GM19324 (cell line): ENCODE results near the gene RTN4RL1.
"Not testable (repeated sequence)": the region's sequence is repeated elsewhere in the genome, so short reads cannot be mapped to it uniquely, and the experiment has no call there.

Experiments
- ATAC-seq: cut with Tn5 transposase; IDR thresholded peaks from one replicate; pipeline ENCODE4 v1.9.1; 2021; ENCODE audit warnings: mild to moderate bottlenecking, moderate library complexity; ENCODE audit not compliant: unreplicated experiment, low FRiP score

RTN4RL1 gene

DNA sequence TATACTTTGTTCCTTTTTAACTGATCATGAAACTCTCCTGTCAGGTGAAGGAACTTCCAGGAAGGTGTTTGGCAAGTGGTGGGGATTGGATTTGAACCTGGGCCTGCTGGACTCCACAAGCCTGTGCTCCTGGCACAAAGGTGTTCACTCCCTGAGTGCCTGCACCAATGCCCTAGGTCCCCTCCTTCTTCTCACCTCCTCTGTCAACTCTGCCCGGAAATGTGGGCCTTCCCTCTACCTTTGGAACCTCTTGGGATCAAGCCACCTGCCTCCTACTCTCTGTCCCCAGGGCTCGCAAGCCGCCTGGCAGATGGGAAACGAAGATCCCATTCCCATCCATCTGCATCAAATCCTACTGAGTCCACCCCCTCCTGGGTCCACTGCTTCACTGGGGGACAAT lies 40.0 kb downstream of the RTN4RL1 start:
- ATAC-seq = no peak

DNA sequence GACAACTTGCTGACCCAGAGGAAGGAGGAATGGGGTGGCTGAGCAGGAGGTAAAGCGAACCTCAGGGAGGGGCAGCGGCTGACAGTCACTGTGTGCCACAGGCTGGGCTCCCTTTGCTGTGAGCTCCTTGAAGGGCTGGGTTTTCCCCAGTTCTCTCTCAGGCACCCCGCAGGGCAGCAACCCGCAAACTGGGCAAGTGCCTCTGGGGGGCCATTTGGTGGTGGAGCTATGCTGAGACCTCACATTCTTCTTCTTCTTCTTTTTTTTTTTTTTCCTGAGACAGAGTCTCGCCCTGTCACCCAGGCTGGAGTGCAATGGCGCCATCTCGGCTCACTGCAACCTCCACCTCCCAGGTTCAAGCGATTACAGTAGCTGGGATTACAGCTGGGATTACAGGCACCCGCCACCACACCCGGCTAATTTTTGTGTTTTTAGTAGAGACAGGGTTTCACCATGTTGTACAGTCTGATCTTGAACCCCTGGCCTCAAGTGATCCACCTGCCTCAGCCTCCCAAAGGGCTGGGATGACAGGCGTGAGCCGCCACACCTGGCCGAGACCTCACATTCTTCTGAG lies 42.3 kb downstream of the RTN4RL1 start:
- ATAC-seq = not testable (repeated sequence)

DNA sequence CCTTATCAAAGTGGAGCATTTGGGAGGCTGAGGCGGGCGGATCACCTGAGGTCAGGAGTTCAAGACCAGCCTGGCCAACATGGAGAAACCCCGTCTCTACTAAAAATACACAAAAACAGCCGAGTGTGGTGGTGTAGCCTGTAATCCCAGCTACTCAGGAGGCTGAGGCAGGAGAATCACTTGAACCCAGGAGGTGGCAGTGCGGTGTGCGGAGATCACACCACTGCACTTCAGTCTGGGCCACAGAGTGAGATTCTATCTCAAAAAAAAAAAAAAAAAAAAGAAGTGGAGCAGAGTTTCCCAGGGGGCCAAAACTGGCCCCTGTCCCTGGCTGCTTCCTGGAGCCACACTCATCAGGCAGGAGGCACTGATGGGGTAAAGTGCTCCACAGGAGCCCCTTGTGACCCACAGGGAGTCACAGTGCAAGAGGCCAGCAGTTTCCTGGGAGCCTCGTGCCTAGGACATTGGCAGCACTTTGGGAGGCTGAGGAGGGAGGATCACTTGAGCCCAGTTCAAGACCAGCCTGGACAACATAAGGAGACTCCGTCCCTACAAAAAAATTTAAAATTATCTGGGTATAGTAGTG lies 44.4 kb downstream of the RTN4RL1 start:
- ATAC-seq = no peak

DNA sequence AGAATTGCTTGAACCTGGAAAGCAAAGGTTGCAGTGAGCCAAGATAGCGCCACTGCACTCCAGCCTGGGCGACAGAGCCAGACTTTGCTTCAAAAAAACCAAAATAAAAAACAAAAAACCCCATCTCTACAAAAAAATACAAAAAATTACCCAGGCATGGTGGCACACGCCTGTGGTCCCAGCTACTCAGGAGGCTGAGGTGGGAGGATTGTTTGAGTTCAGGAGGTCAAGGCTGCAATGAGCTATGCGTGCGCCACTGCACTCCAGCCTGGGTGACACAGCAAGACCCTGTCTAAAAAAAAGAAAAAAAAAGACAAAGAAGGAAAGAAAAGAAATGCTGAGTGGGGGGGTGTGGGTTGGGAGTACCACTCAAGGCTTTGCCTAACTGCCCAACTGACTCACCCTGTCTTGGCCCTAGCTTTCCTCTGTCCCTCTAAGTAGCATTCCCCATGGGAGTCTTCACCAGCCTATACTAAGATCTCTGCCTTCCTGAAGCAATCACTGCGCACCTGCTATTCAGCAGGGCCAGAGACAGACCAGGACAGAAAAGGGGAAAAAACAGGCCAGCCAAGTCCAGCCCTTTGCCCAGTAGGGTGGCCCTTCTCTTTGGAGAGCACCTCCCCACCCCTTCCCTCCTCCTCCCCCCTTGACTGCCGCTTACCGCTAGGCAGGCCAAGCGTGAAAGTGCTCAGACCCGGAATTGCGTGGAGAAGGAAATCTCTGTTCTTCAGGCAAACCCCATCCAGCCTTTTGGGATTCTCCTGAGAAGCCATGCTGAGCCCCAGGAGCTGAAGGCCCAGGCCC lies 45.8 kb downstream of the RTN4RL1 start:
- no peak for ATAC-seq

DNA sequence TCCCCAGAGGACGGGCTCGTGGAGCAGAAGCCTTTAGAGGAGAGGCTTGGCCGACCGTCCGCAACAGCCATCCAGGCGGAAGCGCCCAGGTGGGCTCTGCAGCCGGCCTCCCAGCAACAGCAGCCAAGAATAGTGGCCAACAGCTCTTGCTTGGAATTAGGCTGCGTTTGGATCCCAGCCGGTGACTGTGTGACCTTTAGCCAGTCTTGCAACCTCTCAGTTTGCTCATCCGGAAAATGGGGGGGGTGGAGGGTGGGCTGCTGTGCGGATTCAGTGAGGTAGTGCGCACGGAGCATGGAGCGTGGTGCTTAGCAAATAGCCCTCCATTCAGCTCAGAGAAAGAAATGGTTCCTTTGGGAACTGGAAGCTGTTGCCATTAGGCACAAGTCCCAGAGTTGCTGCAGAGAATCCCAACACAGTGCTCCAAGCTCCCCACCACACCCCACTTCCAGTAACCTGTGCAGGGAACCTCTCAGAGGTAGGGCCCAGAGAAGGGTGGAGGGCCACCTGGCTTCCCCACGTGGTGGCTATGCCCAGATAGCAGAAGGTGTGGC lies 46.7 kb downstream of the RTN4RL1 start:
- ATAC-seq = no peak

DNA sequence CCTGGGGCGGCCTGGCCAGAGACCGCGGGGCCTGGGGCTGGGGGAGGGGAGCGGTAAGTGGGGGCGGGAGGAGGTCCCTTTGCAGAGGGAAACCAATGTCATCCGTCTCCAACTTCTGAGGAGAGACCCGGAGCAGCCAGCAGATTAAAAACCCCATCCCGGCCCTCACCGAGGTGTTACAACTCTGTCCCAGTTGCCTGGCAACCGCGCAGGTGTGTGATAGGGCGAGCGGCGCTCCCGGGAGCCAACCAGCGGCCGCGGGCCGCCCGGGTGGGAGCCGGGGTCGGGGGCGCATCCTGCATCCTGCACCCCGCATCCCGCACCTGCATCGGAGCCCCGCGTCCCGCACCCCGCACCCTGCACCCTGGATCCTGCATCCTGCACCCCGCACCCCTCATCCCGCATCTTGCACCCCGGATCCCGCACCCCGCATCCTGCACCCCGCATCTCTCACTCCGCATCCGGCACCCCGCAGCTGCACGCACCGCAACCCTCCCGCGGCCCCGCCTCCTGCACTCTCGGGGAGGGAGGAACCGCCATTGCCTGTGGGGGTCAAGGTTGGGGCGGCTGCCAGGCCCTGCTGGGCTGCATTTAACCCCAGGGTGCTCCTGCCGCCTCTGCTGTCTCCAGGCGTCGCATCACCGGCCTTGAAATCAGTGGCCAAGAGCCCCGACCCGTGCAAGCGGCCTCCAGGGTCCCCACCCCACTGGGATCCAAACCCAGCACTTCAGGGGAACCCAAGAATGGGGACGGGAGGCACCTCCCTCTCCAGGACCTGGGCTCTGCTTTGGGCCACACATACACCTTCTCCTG lies 47.3 kb downstream of the RTN4RL1 start:
- no peak for ATAC-seq

DNA sequence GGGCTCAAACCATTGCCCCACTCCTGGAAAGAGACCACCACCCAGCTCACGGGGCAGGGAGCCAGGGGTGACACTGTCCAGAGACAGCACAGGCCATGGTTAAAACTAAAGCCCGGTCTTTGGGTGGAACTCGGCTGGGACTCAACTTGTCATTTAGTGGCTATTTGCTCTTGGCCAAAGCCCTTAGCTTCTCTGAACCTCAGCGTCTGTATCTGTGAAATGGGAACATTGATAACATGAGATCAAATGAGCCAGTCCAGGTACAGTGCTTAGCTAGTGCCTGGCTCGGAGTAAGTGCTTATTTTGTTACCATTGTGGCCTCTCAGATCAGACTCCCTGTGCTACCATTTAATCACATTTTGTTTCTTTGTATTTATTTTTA lies 48.5 kb downstream of the RTN4RL1 start:
- ATAC-seq = no peak

DNA sequence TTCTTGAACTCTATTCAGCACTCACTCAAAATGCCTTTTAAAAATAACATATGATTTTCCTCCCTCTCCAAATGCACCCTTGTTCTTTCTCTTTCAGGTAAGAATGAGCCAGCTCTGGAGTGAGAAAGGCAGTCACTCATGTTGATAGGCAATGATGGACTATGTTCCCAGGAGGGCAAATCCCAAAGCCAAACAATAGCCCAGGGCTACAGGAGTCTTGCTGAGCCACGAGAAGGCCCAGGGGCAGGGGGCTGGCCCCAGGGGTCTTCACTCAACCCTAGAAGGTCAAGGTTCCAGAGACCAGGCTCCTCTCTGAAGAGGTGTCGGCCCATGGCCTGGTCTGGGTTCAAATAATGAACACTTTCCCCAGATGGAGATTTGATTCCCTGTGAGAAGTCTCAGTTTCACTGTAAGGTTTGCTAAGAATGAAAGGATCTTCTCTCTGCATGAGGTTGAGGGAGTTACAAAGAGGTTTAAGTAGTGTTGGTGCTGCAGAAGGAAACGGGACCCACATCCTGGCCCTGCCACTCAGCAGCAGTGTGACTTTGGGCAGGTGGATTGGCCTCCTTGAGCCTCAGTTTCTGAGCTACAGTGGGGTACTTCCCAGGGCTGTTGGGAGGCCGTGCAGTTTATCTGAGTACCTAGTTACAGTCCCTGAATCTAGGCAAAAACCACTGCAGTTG lies 49.0 kb downstream of the RTN4RL1 start:
- ATAC-seq = no peak

DNA sequence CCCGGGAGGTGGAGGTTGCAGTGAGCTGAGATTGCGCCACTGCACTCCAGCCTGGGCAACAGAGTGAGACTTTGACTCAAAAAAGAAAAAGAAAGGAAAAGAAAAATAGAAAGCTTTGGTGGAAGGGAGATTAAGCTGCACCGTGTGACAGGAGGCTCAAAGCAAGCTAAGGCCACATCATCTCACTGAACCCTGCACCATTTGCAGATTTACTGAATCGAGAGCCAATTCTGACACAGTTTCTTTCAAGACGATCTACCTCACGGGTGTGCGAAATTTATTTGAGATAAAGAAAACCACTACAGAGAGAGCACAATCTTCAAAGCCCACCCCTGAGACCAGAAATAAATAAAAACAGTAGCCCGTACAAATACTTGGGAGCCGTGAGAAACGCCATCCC lies 49.6 kb downstream of the RTN4RL1 start:
- ATAC-seq = no peak

DNA sequence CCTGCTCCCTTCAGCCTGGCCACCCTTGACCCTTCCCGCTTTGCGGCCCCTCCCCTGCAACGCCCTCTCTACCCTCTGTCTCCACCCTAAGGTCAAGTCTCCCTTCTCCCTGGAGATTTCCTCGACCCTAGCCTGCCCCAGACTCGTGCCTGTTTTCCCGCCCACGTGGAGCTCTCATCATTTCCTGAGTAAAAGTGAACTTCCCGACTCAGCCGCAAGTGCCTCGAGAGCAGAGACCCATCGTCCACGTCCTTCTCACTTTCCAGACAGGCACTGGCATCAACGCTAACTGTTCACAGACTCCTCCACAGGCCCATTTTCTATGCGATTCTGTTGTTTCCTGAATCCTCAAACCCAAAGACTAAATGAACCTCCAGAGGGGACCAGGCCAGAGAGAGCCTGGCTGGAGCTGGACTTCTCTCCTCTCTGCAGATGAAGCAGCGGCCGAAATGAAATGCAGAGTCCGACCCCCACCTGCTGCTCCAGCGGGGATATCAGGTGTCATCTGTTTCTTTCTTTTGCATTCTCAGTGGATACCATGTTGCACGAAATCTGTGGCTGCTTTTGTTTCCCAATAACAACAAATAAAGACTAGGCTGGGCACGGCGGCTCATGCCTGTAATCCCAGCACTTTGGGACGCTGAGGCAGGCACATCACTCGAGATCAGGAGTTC lies 52.5 kb downstream of the RTN4RL1 start:
- ATAC-seq = no peak

DNA sequence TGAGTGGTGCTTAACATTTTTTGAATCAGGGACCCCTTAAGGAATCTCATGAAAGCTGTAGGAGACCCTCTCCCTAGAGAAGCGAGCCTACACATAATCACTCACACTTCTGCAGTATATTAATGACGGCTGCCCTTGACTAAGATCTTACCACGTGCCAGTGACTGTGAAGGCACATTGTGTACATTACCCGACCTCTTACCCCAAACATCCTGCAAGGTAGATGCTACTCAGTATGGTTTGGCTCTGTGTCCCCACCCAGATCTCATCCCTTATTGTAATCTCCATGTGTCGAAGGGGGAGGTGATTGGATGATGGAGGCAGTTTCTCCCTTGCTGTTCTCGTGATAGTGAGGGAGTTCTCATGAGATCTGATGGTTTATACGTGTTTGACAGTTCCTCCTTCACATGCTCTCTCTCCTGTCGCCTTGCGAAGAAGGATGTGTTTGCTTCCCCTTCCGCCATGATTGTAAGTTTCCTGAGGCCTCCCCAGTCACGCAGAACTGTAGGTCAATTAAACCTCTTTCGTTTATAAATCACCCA lies 54.2 kb downstream of the RTN4RL1 start:
- ATAC-seq = no peak

DNA sequence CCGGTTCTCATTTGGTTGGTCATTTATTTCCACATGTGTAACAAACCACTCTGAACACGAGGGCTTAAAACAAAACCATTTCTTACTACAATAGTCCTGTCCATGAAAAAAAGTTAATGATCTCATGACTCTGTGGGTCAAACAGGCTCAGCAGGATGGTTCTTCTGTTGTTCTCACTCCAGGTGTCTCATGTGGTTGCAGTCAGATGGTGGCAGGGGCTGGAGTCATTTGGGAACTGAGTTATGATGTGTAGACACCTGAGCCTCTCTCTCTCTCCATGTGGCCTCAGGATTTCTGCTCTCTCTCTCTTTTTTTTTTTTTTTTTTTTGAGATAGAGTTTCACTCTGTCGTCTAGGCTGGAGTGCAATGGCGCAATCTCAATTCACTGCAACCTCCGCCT lies 55.4 kb downstream of the RTN4RL1 start:
- no peak for ATAC-seq

DNA sequence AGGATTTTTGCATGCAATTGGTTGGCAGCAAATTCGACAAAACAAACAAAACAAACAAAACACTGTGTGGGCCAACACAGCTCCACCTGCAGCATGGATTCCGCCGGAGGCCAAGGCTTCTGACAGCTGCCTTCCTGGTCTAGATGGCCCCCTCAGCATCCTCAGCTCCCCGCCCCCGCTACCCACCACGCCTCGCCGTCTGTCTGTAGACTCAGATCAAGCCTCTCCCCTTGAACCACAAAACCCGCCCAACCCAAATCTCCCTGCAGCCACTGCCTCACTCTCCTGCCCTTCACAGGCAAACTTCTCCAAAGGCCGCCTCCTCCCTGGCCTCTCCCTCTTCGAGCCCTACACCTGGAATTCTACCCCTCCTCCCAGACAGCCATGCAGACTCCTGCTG lies 57.9 kb downstream of the RTN4RL1 start:
- ATAC-seq = no peak

DNA sequence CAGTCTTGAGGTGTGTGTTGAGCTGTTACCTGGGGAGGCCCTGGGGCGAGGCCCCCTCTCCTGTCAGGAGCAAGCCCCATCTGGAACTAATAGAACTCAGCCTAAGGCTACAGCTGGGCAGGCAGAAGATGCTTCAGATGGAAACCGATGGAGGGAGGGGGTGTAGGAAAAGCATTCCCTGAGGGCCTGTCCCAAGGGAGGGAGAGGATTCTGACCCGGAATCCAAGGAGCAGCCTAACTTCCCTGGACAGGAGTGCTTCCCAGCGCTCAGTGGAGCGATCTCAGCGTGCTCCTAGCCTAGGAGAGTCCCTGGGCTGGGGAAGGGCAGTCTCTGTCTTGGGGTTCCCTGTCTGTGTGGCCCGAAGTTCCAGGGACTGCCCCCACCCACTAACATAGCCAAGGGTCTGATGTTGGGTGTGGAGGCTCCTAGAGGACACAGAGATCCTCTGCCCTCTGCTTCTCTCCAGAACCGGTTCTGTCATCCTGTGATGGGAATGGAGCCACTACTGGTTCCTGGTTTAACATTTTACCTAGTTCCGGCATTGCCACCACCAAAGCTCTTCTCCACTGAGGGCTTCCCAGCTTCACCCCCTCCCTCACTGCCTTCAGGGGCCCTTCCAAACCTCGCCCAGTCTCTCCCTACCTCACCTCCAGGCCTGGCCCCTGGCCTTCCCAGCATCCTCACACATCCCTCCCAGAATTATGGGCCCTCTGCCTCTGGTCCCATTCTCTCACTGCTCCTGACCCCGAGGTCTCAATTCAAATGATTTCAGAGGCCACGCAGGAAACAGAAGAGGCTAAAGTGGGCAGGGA lies 58.7 kb downstream of the RTN4RL1 start:
- ATAC-seq = no peak

DNA sequence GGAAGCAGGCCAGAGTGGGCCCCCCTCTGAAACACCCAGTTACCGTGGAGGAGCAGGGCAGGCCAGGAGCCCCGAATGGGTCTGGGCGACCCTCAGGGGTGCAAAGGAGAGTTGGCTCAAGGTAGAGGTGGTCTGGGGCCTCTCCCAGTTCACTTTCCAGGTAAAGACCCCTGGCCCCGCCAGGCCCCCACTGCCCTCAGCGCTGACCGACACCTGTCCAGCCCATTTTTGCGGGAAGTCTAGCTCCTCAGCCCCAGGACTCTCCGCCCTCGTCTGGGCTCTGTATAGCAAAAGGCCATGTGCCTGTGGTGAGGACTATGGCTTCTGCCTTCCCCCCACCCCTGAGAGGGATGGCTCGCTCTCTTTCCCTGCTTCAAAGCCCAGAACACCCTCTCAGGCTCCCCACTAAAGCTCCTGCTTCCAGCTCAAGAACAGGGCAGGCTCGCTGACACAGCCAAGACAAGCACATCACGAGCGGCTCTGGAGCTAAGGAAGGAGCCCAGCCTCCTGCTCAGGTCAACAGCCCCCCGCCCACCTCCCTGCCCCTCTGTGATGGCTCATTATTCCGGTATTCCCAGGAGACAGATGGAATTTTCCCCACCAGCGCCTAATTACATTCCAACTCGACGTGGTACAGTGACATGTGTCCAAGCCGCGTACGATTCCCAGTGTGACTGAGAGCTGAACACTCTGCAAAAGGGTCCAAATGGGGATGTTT lies 59.4 kb downstream of the RTN4RL1 start:
- no peak for ATAC-seq

DNA sequence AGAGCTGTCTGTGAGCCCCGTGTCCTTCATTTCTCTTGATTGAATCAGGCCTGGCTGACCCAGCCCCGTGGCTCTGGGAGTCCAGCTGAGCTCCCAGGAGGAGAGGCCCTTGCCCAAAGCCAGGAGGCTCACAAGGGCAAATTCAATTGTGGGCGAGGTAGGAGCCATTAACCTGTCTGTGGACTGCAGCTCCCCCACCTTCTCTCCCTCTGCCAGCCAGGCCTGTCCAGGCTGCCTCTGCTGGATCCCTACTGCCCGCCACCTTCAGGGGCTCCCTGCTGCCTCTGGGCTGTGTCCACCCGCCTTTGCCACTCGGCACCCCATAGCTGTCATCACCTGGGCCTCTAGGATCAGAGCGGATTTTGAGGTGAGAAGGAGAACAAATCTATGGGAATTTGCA lies 61.9 kb downstream of the RTN4RL1 start:
- no peak for ATAC-seq

DNA sequence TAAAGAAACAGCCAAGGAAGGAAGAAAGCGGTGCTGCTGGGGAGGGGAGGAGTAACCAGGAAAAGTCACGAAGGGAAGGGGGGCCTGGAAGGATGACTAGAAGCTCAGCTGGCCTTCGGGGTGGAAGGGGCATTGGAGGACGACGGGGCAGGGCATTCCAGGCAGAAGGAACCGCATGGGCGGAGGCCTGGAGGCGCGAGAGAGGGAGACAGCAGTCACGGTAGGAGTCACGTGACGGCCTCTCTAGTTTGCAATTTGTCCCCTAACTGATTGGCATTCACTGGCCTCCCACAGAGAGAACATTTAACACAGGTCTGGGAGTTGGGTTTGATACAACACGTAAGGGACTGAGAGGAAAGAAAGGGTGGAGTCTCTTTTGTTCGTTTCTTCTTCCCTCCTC lies 63.9 kb downstream of the RTN4RL1 start:
- no peak for ATAC-seq

DNA sequence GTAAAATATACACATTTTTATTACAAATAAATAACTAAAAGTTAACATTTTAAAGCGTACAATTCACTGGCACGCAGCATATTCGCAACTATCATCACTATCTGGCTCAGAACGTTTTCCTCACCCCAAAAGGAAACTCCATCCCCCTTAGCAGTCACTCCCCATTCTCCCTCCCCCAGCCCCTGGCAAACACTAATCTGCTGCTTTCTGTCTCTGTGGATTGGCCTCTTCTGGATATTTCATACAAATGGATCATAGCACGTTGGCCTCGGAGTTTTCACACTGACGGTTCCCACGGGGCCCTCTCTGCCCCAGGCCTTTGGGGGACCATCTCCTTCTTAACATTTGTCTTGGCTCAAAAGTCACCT lies 64.6 kb downstream of the RTN4RL1 start:
- no peak for ATAC-seq
